ENCODE results near the gene ARID1B.

ARID1B gene

GRCh38 chr6:156845454-156846155, 68.4 kb downstream of the ARID1B start:
- Histone ChIP-seq H3K4me3 (ENCODE audit: low read depth in 1 of 2, low read length in 2 of 2) (no peak overlapping the region), H3K9ac (ENCODE audit: low read depth, low read length) (no peak overlapping the region), H4K20me1 (ENCODE audit: insufficient read depth, low read length) (peaks cover 84% of the 10 kb centered on the region), H3K4me1 (ENCODE audit: insufficient read depth, low read length) (no peaks in the 10 kb centered on the region), H2AFZ (ENCODE audit: low read depth, low read length) (no peak overlapping the region), H3K4me2 (ENCODE audit: insufficient read depth, low read length) (no peak overlapping the region), H3K36me3 (ENCODE audit: insufficient read depth, low read length) (peaks cover 11% of the 10 kb centered on the region; the same call in 1 of the 2 replicates), H3K79me2 (ENCODE audit: insufficient read depth, low read length) (peaks cover 99% of the 10 kb centered on the region), H3K9me3 (ENCODE audit: insufficient read depth, low read length, severe bottlenecking) (no peaks in the 10 kb centered on the region), H3K27me3 (ENCODE audit: insufficient read depth, low read length, poor library complexity) (no peaks in the 10 kb centered on the region), H3K27ac (ENCODE audit: low read length) (no peak overlapping the region)
- DNase-seq, result no peak
- ATAC-seq (ENCODE audit: insufficient read depth, low read depth), result no peak
- TF ChIP-seq CTCF (IDR thresholded peaks at IDR 0.05; ENCODE audit: borderline replicate concordance, extremely low read depth, low read length, poor library complexity, severe bottlenecking) (no peak), EZH2 (IDR thresholded peaks at IDR 0.05; ENCODE audit: borderline replicate concordance, low read depth, low read length, severe bottlenecking) (no peak)

- H4K20me1 ChIP-seq (ENCODE audit: insufficient read depth, low read length), result peaks cover 81% of the 10 kb centered on the region
- DNase-seq, result no peak
- H3K9ac ChIP-seq (ENCODE audit: low read depth, low read length), result no peak overlapping the region
- ATAC-seq (ENCODE audit: insufficient read depth, low read depth), result no peak; the same call in 2 of the 3 replicates
- no peaks in the 10 kb centered on the region for H3K4me1 ChIP-seq (ENCODE audit: insufficient read depth, low read length)
- TF ChIP-seq CTCF (IDR thresholded peaks at IDR 0.05; ENCODE audit: borderline replicate concordance, extremely low read depth, low read length, poor library complexity, severe bottlenecking) (no peak), EZH2 (IDR thresholded peaks at IDR 0.05; ENCODE audit: borderline replicate concordance, low read depth, low read length, severe bottlenecking) (no peak)
- no peak overlapping the region for H3K27ac ChIP-seq (ENCODE audit: low read length)
- H3K4me2 ChIP-seq (ENCODE audit: insufficient read depth, low read length), result no peak overlapping the region
- no peaks in the 10 kb centered on the region for H3K27me3 ChIP-seq (ENCODE audit: insufficient read depth, low read length, poor library complexity)
- H2AFZ ChIP-seq (ENCODE audit: low read depth, low read length), result no peak overlapping the region
- H3K79me2 ChIP-seq (ENCODE audit: insufficient read depth, low read length), result peaks cover 99% of the 10 kb centered on the region
- H3K9me3 ChIP-seq (ENCODE audit: insufficient read depth, low read length, severe bottlenecking), result no peaks in the 10 kb centered on the region
- H3K36me3 ChIP-seq (ENCODE audit: insufficient read depth, low read length), result peaks cover 7% of the 10 kb centered on the region; the same call in 1 of the 2 replicates
- no peak overlapping the region for H3K4me3 ChIP-seq (ENCODE audit: low read depth in 1 of 2, low read length in 2 of 2)
These were observed 69.8 kb downstream of the ARID1B start for GRCh38 chr6:156846845-156847599.

GRCh38 chr6:156848123-156848522, 70.9 kb downstream of the ARID1B start:
- ATAC-seq (ENCODE audit: insufficient read depth, low read depth) (no peak), DNase-seq (no peak)
- no peak for TF ChIP-seq CTCF (IDR thresholded peaks at IDR 0.05; ENCODE audit: borderline replicate concordance, extremely low read depth, low read length, poor library complexity, severe bottlenecking)
- TF ChIP-seq EZH2 (IDR thresholded peaks at IDR 0.05; ENCODE audit: borderline replicate concordance, low read depth, low read length, severe bottlenecking), result no peak
- H3K27ac ChIP-seq (ENCODE audit: low read length), result no peak overlapping the region
- no peak overlapping the region for H2AFZ ChIP-seq (ENCODE audit: low read depth, low read length)
- H3K27me3 ChIP-seq (ENCODE audit: insufficient read depth, low read length, poor library complexity), result no peaks in the 10 kb centered on the region
- no peak overlapping the region for H3K4me3 ChIP-seq (ENCODE audit: low read depth in 1 of 2, low read length in 2 of 2)
- no peaks in the 10 kb centered on the region for H3K9me3 ChIP-seq (ENCODE audit: insufficient read depth, low read length, severe bottlenecking)
- 0 out of 2 replicates have a peak, but pooled peaks cover 3% of the 10 kb centered on the region for H3K36me3 ChIP-seq (ENCODE audit: insufficient read depth, low read length)
- no peak overlapping the region for H3K9ac ChIP-seq (ENCODE audit: low read depth, low read length)
- H3K79me2 ChIP-seq (ENCODE audit: insufficient read depth, low read length), result peaks cover 99% of the 10 kb centered on the region
- no peak overlapping the region for H3K4me2 ChIP-seq (ENCODE audit: insufficient read depth, low read length)
- H4K20me1 ChIP-seq (ENCODE audit: insufficient read depth, low read length), result peaks cover 81% of the 10 kb centered on the region
- no peaks in the 10 kb centered on the region for H3K4me1 ChIP-seq (ENCODE audit: insufficient read depth, low read length)

Data from DND-41 (cell line).